NB4 (cell line): ENCODE results near the gene CGGBP1.

Experiments
- CTCF ChIP-seq: IDR thresholded peaks from one replicate; pipeline ENCODE4 v1.5.1; 2012; ENCODE audit warnings: low read depth, low read length
- MYC ChIP-seq: IDR thresholded peaks from 2 replicates; pipeline ENCODE4 v1.6.1; 2011; ENCODE audit warnings: low read depth, low read length

GRCh38 chr3:88058306-88058580 is 562 bp downstream of the CGGBP1 start:
- no peak for TF ChIP-seq CTCF
- no peak for TF ChIP-seq MYC
